HG03025 (cell line): Measurements from ENCODE around the gene TBX1.

Experiments
- ATAC-seq: cut with Tn5 transposase; IDR thresholded peaks from one replicate; pipeline ENCODE4 v1.9.1; 2021; ENCODE audit warnings: mild to moderate bottlenecking, moderate library complexity; ENCODE audit not compliant: unreplicated experiment, low FRiP score

Gene TBX1

GRCh38 chr22:19797086-19798002 lies 36.8 kb downstream of the TBX1 start:
- no peak for ATAC-seq

- no peak for ATAC-seq
These were observed 37.6 kb downstream of the TBX1 start for GRCh38 chr22:19798003-19798665.

GRCh38 chr22:19798891-19799293 lies 38.3 kb downstream of the TBX1 start:
- ATAC-seq: no peak

GRCh38 chr22:19799322-19800190 lies 39.0 kb downstream of the TBX1 start:
- ATAC-seq: no peak

- no peak for ATAC-seq
These were observed 39.7 kb downstream of the TBX1 start for GRCh38 chr22:19800306-19800705.

- no peak for ATAC-seq
These were observed 40.2 kb downstream of the TBX1 start for GRCh38 chr22:19800761-19801244.

- no peak for ATAC-seq
These were observed 40.9 kb downstream of the TBX1 start for GRCh38 chr22:19801340-19802000.

GRCh38 chr22:19802001-19802893 lies 41.7 kb downstream of the TBX1 start:
- no peak for ATAC-seq

- no peak for ATAC-seq
These were observed 42.5 kb downstream of the TBX1 start for GRCh38 chr22:19802894-19803735.

GRCh38 chr22:19803736-19804267 lies 43.2 kb downstream of the TBX1 start:
- no peak for ATAC-seq

GRCh38 chr22:19805821-19806212 lies 45.2 kb downstream of the TBX1 start:
- ATAC-seq: no peak

- ATAC-seq: no peak
These were observed 45.9 kb downstream of the TBX1 start for GRCh38 chr22:19806213-19807160.

- ATAC-seq: no peak
These were observed 46.8 kb downstream of the TBX1 start for GRCh38 chr22:19807161-19807913.

GRCh38 chr22:19807914-19808872 lies 47.6 kb downstream of the TBX1 start:
- no peak for ATAC-seq

- ATAC-seq: no peak
These were observed 48.4 kb downstream of the TBX1 start for GRCh38 chr22:19808873-19809478.
